ENCODE results near the gene FREM1. TPM values are rescaled to one million over a fixed set of nuclear protein-coding genes. Genes with fewer than 3 reads are reported as not detected.

The FREM1 gene
- total RNA-seq, 1 experiment from 2014 or later, result 0.17 TPM

- H3K4me3 ChIP-seq, result no peak overlapping the region
- BruUV-seq (replicated peaks), result no TSS peak
- no peaks in the 10 kb centered on the region for H3K9me2 ChIP-seq (ENCODE audit: insufficient read depth)
- no peaks in the 10 kb centered on the region for H3K36me3 ChIP-seq (ENCODE audit: low read depth)
- H4K20me1 ChIP-seq (ENCODE audit: insufficient read depth), result no peaks in the 10 kb centered on the region
- peak overlapping the region; percentile 88 for H3K27ac ChIP-seq
- peak overlapping the region; percentile 58; the same call in 1 of the 2 replicates for H3K4me2 ChIP-seq
- TF ChIP-seq CTCF (conservative IDR thresholded peaks at IDR 0.05), result no peak
- no peak for TF ChIP-seq EZH2 (IDR thresholded peaks at IDR 0.05; ENCODE audit: low read depth)
- H3K4me1 ChIP-seq (replicated peaks; ENCODE audit: insufficient read depth), result peaks cover 17% of the 10 kb centered on the region
- H3F3A ChIP-seq (ENCODE audit: insufficient read depth, low read depth), result peaks cover 4% of the 10 kb centered on the region; the same call in 1 of the 2 replicates
- intact Hi-C loops (cut with micrococcal nuclease; ENCODE audit: unreplicated experiment), result no loop called here
- H3K9me3 ChIP-seq (ENCODE audit: insufficient read depth, low read depth), result no peaks in the 10 kb centered on the region
- CTCF ChIA-PET, result no interaction called here
- DNase-seq, result peak; percentile 13 to 82
- no peaks in the 10 kb centered on the region for H3K27me3 ChIP-seq (ENCODE audit: insufficient read depth, low read depth)
- POLR2A ChIA-PET (ENCODE audit: unreplicated experiment), result interaction anchor here (0.6 kb wide), 1 partner anchor 14 kb away, joined by 3 read pairs; the partner anchor contains the start of gene FREM1
- no peaks in the 10 kb centered on the region for H3K79me2 ChIP-seq (ENCODE audit: low read depth)
- H2AFZ ChIP-seq, result no peak overlapping the region; the same call in 1 of the 2 replicates
Measured at GRCh38 chr9:14895806-14896205, 14.4 kb downstream of the FREM1 start.

- H3K9me3 ChIP-seq (ENCODE audit: insufficient read depth, low read depth), result no peaks in the 10 kb centered on the region
- H3K27ac ChIP-seq, result no peak overlapping the region
- H3K27me3 ChIP-seq (ENCODE audit: insufficient read depth, low read depth), result no peaks in the 10 kb centered on the region
- H3K4me2 ChIP-seq, result no peak overlapping the region
- H3K79me2 ChIP-seq (ENCODE audit: low read depth), result no peaks in the 10 kb centered on the region
- H3K9me2 ChIP-seq (ENCODE audit: insufficient read depth), result no peaks in the 10 kb centered on the region
- no peak overlapping the region for H2AFZ ChIP-seq
- H3F3A ChIP-seq (ENCODE audit: insufficient read depth, low read depth), result peaks cover 4% of the 10 kb centered on the region; the same call in 1 of the 2 replicates
- no TSS peak for BruUV-seq (replicated peaks)
- CTCF ChIA-PET, result interaction anchor here (0.6 kb wide), 1 partner anchor 538 kb away, joined by 3 read pairs; no protein-coding TSS in a partner anchor
- no peak overlapping the region for H3K4me3 ChIP-seq
- POLR2A ChIA-PET (ENCODE audit: unreplicated experiment), result no interaction called here
- DNase-seq, result no peak
- H4K20me1 ChIP-seq (ENCODE audit: insufficient read depth), result no peaks in the 10 kb centered on the region
- intact Hi-C loops (cut with micrococcal nuclease; ENCODE audit: unreplicated experiment), result no loop called here
- TF ChIP-seq CTCF (conservative IDR thresholded peaks at IDR 0.05) (no peak), EZH2 (IDR thresholded peaks at IDR 0.05; ENCODE audit: low read depth) (no peak)
- no peaks in the 10 kb centered on the region for H3K36me3 ChIP-seq (ENCODE audit: low read depth)
- peaks cover 17% of the 10 kb centered on the region for H3K4me1 ChIP-seq (replicated peaks; ENCODE audit: insufficient read depth)
Measured at GRCh38 chr9:14893280-14893679, 16.9 kb downstream of the FREM1 start.

- no TSS peak for BruUV-seq (replicated peaks)
- Histone ChIP-seq H2AFZ (no peak overlapping the region), H3K9me2 (ENCODE audit: insufficient read depth) (no peaks in the 10 kb centered on the region), H3F3A (ENCODE audit: insufficient read depth, low read depth) (peaks cover 4% of the 10 kb centered on the region; the same call in 1 of the 2 replicates), H3K9me3 (ENCODE audit: insufficient read depth, low read depth) (no peaks in the 10 kb centered on the region), H3K79me2 (ENCODE audit: low read depth) (no peaks in the 10 kb centered on the region), H3K4me2 (no peak overlapping the region), H3K4me3 (no peak overlapping the region), H3K36me3 (ENCODE audit: low read depth) (no peaks in the 10 kb centered on the region), H3K27ac (no peak overlapping the region), H3K27me3 (ENCODE audit: insufficient read depth, low read depth) (no peaks in the 10 kb centered on the region), H4K20me1 (ENCODE audit: insufficient read depth) (no peaks in the 10 kb centered on the region), H3K4me1 (replicated peaks; ENCODE audit: insufficient read depth) (peaks cover 22% of the 10 kb centered on the region)
- CTCF ChIA-PET, result no interaction called here
- no peak for TF ChIP-seq CTCF (conservative IDR thresholded peaks at IDR 0.05)
- TF ChIP-seq EZH2 (IDR thresholded peaks at IDR 0.05; ENCODE audit: low read depth), result no peak
- POLR2A ChIA-PET (ENCODE audit: unreplicated experiment), result no interaction called here
- intact Hi-C loops (cut with micrococcal nuclease; ENCODE audit: unreplicated experiment), result no loop called here
- no peak for DNase-seq
Measured at GRCh38 chr9:14891332-14891731, 18.9 kb downstream of the FREM1 start.
